ENCODE data around the gene ARHGAP12.

DNA sequence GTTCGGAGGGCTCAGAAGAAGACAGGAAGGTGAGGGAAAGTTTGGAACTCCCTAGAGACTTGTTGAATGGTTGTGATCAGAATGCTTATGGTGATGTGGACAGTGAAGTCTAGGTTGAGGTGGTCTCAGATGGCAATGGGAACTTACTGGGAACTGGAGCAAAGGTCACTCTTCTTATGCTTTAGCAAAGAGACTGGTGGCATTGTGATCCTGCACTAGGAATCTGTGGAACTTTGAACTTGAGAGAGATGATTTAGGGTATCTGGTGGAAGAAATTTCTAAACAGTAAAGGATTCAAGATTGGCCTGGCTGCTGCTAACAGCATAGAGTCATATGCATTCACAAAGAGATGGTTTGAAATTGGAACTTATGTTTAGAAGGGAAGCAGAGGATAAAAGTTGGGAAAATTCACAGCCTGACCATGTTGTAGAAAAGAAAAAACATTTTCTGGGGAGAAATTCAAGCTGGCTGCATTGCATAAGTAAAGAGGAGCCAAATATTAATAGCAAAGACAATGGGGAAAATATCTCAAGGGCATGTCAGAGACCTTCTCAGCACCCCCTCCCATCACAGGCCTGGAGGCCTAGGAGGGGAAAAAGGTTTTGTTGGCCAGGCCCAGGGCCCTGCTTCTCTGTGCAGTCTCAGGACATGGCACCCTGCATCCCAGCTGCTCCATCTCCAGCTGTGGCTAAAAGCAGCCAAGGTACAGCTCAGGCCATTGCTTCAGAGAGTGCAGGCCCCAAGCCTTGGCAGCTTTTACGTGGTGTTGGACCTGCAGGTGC is 26.0 kb upstream of the ARHGAP12 start:
- TF ChIP-seq GATA2 (IDR thresholded peaks at IDR 0.05; ENCODE audit: low read depth, low read length), result no peak
- TF ChIP-seq GATA3 (IDR thresholded peaks at IDR 0.05; ENCODE audit: low read depth, low read length), result no peak
